Activated T-cell treated with anti-CD3 and anti-CD28 coated beads, Interleukin-2, amount 50 U/mL, for 72 hours (primary cell): ENCODE measurements around the gene UBE3B. TPM values are rescaled to one million over a fixed set of nuclear protein-coding genes. Genes with fewer than 3 reads are reported as not detected.

Source experiments
- ATAC-seq, 2 donors: fragments of 150-1000 bp; cut with Tn5 transposase; replicated peaks in 1 of 2; 2 replicates each; pipeline ENCODE4 v1.10.0; 2021; ENCODE audit warnings: moderate library complexity in 2 of 2, mild to moderate bottlenecking in 1 of 2
- DNase-seq, 2 donors: peaks; one replicate each; pipeline ENCODE4 v3.0.0; 2021 to 2022; ENCODE audit warnings: mixed read lengths in 1 of 2
- H3K27ac Mint-ChIP-seq: one replicate; pipeline ENCODE4 v1.8.0; 2022; ENCODE audit warnings: mild to moderate bottlenecking, moderate library complexity, mixed read lengths
- H3K27me3 Mint-ChIP-seq: one replicate; pipeline ENCODE4 v1.8.0; 2022; ENCODE audit warnings: low read depth, mixed read lengths
- H3K36me3 Mint-ChIP-seq, 2 donors: one replicate each; pipeline ENCODE4 v1.8.0; 2022; ENCODE audit warnings: mixed read lengths in 2 of 2, mild to moderate bottlenecking in 1 of 2; ENCODE audit not compliant: insufficient read depth in 2 of 2
- H3K4me1 Mint-ChIP-seq: one replicate; pipeline ENCODE4 v1.8.0; 2022; ENCODE audit warnings: low read depth, mixed read lengths
- H3K4me3 Mint-ChIP-seq, 2 donors: one replicate each; pipeline ENCODE4 v1.8.0; 2022; ENCODE audit warnings: mild to moderate bottlenecking in 2 of 2, mixed read lengths in 2 of 2, moderate library complexity in 2 of 2
- H3K9me3 Mint-ChIP-seq, 2 donors: one replicate each; pipeline ENCODE4 v1.8.0; 2022; ENCODE audit warnings: mixed read lengths in 2 of 2
- total RNA-seq, 2 donors: library from RNA; stranded (reverse); gene quantifications; one replicate each; pipeline ENCODE4 v1.2.3, GENCODE V29; 2022

The UBE3B gene
- total RNA-seq, 2 donors from 2014 or later, result 37.4 to 37.6 TPM

DNA sequence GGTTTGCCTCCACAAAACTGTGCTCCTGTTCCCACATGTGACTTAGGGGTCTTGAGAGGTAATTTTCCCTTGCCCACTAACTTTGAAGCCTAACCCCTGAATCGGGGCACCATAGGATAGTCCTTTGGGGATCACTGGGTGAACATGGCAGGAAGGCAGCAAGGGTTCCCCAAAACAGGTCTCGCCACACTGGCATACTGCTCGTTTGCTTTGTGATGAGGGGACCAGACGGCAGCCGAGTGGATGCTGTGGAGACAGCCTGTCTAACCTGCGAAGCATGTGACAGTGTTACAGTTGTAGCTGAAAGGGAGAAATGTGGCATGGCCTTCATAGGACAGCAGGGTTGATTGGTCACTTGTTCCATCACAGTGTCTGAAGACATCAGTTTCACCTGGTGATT, 42.4 kb downstream of the UBE3B start:
- H3K9me3 Mint-ChIP-seq, result no peaks in the 10 kb centered on the region
- H3K27ac Mint-ChIP-seq, result no peak overlapping the region
- H3K4me3 Mint-ChIP-seq, result no peak overlapping the region
- no peaks in the 10 kb centered on the region for H3K4me1 Mint-ChIP-seq
- H3K27me3 Mint-ChIP-seq, result no peaks in the 10 kb centered on the region
- DNase-seq, result no peak
- no peak for ATAC-seq
- H3K36me3 Mint-ChIP-seq, result peaks cover 1 to 6% of the 10 kb centered on the region in 2 donors

DNA sequence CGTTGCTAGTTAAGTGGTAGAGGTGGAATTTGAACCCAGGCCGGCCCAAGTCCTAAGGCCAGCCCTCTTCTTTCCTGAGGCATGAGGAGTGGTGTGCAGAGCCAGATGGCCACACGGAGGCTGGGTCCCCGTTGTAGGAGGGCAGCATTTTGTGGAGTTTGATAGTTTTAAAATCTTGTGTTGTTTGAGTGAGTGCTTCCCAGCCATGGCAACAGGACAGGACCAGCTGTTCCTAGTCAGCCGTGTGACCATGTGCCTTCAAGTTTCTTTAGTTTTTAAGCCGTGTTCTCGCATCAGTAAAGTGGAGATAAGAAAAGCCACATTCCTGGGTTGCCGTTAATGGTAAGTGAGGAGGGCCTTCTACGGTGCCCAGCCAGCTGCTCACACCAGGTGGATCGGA, 44.4 kb downstream of the UBE3B start:
- Mint-ChIP-seq H3K27ac (no peak overlapping the region), H3K9me3 (no peaks in the 10 kb centered on the region), H3K36me3 (peaks cover 1 to 3% of the 10 kb centered on the region in 2 donors), H3K27me3 (no peaks in the 10 kb centered on the region), H3K4me1 (no peaks in the 10 kb centered on the region), H3K4me3 (no peak overlapping the region)
- ATAC-seq (no peak), DNase-seq (no peak)

DNA sequence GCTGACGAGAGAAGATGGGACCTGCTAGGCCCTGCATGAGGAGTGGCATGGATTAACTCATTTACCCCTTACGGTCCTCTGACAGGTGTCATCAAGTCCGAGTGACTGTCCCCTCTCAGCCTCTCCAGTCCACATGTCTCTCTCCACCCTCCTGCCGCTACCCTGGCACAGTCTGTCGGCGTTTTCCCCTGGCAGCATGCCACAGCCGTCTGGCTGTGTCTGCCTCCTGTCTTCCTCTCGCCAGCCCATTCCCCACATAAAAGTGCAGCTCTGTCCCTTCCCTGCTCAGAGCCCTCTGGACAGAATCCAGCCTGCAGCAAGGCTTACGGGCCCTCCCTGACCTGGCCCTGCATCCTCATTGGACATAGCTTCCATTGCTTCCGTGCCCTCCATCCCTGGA, 45.6 kb downstream of the UBE3B start:
- Mint-ChIP-seq H3K36me3 (peaks cover 0 to 1% of the 10 kb centered on the region in 2 donors), H3K9me3 (no peaks in the 10 kb centered on the region), H3K27ac (no peak overlapping the region), H3K4me3 (no peak overlapping the region), H3K4me1 (no peaks in the 10 kb centered on the region), H3K27me3 (no peaks in the 10 kb centered on the region)
- DNase-seq (no peak), ATAC-seq (no peak)

GRCh38 chr12:109523504-109523903, 46.1 kb downstream of the UBE3B start:
- ATAC-seq (no peak), DNase-seq (no peak)
- H3K4me3 Mint-ChIP-seq, result no peak overlapping the region

GRCh38 chr12:109524466-109525278, 47.2 kb downstream of the UBE3B start:
- no peak overlapping the region for H3K27ac Mint-ChIP-seq
- no peak overlapping the region for H3K4me3 Mint-ChIP-seq
- no peaks in the 10 kb centered on the region for H3K27me3 Mint-ChIP-seq
- H3K4me1 Mint-ChIP-seq, result no peaks in the 10 kb centered on the region
- no peaks in the 10 kb centered on the region for H3K9me3 Mint-ChIP-seq
- peaks cover 0 to 1% of the 10 kb centered on the region in 2 donors for H3K36me3 Mint-ChIP-seq
- ATAC-seq, result no peak
- no peak for DNase-seq

More at GRCh38 chr12:109523504-109523903, 46.1 kb downstream of the UBE3B start:
- no peaks in the 10 kb centered on the region for H3K4me1 Mint-ChIP-seq
- no peak overlapping the region for H3K27ac Mint-ChIP-seq
- H3K9me3 Mint-ChIP-seq, result no peaks in the 10 kb centered on the region
- H3K36me3 Mint-ChIP-seq, result peaks cover 0 to 1% of the 10 kb centered on the region in 2 donors
- no peaks in the 10 kb centered on the region for H3K27me3 Mint-ChIP-seq

GRCh38 chr12:109525279-109525585, 47.8 kb downstream of the UBE3B start:
- H3K4me3 Mint-ChIP-seq, result no peak overlapping the region
- H3K36me3 Mint-ChIP-seq, result peaks cover 0 to 1% of the 10 kb centered on the region in 2 donors
- H3K4me1 Mint-ChIP-seq, result no peaks in the 10 kb centered on the region
- DNase-seq, result no peak
- no peak overlapping the region for H3K27ac Mint-ChIP-seq
- ATAC-seq, result no peak
- H3K27me3 Mint-ChIP-seq, result no peaks in the 10 kb centered on the region
- H3K9me3 Mint-ChIP-seq, result no peaks in the 10 kb centered on the region

DNA sequence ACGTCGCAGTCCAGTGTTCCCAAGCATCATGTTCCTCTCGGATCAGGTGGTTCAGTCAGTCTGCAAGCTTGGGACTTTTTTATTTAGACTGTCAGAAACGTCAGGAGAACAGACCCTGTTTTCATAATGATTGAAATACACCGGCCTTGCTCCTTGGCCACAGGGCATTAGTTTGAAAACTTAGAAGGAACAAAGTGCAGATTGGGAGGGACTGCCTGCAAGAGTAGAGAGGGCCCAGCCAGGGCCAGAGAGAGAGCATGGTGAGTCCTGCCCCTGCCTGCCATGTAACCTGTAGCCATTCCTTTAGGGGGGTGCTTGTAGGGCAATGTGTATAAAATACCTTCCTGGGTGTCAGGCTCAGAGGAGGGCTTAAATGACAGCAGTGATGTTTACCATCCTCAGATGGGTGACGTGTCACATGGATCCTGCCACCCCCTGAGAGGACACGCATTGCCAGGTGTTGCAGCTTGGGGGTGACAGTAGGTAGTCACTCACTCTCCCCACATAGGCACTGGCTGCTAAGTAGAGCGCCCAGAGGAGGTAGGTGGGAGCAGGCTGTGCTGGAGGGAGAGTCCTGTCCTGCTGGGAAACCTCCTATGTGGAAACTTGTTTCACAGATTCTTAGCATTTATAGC, 50.2 kb downstream of the UBE3B start:
- DNase-seq (no peak), ATAC-seq (no peak)
- no peaks in the 10 kb centered on the region for H3K9me3 Mint-ChIP-seq
- no peak overlapping the region for H3K4me3 Mint-ChIP-seq
- H3K36me3 Mint-ChIP-seq, result no peaks in the 10 kb centered on the region
- H3K4me1 Mint-ChIP-seq, result no peaks in the 10 kb centered on the region
- no peak overlapping the region for H3K27ac Mint-ChIP-seq
- no peaks in the 10 kb centered on the region for H3K27me3 Mint-ChIP-seq

DNA sequence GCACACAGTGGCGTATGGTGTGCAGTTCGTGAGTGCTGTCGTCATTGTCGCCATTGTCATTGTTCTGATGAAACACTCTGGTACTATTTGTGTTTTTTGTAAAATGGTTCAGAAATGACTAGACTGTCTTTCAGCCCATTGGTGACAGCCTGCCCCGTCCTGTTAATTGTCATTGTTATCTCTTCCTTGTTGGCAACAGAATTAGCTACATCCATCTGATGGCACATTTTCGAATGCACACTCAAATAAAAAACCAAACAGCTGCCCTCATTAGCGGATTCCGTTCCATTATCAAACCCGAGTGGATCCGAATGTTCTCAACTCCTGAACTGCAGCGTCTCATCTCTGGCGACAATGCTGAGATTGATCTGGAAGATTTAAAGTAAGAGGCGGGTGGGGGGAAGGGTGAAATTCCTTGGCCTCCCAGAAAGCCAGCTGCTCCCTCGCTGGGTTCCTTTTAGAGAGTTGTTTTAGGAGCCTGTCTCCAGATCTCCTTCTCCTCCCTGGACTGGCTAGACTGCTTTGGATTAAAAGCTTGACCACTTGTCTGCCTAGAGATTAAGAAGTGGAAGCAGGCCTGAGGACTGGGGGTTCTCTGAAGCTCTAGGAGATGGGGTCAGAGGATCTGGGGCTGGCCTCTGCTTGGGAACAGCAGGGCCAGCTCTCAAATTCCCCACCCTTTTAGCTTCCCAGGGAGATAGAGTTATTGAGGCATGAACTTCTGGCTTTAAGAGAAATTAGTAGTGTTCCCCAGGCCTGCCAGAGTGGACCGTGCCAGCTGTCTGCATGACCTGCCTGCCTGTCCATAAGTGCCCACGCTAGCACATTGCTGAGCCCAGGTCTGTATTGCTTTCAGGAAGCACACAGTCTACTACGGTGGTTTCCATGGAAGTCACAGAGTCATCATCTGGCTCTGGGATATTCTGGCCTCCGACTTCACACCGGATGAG, 52.5 kb downstream of the UBE3B start:
- H3K27me3 Mint-ChIP-seq, result no peaks in the 10 kb centered on the region
- no peak overlapping the region for H3K4me3 Mint-ChIP-seq
- H3K36me3 Mint-ChIP-seq, result no peaks in the 10 kb centered on the region
- DNase-seq (no peak), ATAC-seq (no peak)
- no peaks in the 10 kb centered on the region for H3K4me1 Mint-ChIP-seq
- H3K9me3 Mint-ChIP-seq, result no peaks in the 10 kb centered on the region
- no peak overlapping the region for H3K27ac Mint-ChIP-seq

DNA sequence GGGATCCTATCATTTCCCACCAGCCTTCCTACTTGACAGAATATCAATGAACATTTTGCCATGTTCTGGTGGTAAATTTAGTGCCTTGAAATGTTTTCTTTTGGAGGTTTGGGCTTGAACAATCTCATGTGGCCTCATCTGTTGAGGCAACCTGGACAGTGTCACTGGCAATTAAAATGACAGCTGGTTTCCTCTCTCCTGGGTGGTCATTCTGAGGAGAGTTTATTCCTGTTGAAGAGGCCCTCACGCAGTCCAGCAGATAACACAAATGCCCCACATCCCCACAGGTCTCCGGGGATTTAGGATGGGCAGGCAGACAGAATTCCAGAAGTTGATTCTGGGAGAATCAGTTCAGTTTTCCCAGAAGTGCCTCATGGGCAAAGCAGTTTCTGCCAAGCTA, 54.0 kb downstream of the UBE3B start:
- no peaks in the 10 kb centered on the region for H3K4me1 Mint-ChIP-seq
- no peaks in the 10 kb centered on the region for H3K36me3 Mint-ChIP-seq
- no peaks in the 10 kb centered on the region for H3K9me3 Mint-ChIP-seq
- no peaks in the 10 kb centered on the region for H3K27me3 Mint-ChIP-seq
- no peak overlapping the region for H3K4me3 Mint-ChIP-seq
- no peak for ATAC-seq
- no peak for DNase-seq
- no peak overlapping the region for H3K27ac Mint-ChIP-seq

DNA sequence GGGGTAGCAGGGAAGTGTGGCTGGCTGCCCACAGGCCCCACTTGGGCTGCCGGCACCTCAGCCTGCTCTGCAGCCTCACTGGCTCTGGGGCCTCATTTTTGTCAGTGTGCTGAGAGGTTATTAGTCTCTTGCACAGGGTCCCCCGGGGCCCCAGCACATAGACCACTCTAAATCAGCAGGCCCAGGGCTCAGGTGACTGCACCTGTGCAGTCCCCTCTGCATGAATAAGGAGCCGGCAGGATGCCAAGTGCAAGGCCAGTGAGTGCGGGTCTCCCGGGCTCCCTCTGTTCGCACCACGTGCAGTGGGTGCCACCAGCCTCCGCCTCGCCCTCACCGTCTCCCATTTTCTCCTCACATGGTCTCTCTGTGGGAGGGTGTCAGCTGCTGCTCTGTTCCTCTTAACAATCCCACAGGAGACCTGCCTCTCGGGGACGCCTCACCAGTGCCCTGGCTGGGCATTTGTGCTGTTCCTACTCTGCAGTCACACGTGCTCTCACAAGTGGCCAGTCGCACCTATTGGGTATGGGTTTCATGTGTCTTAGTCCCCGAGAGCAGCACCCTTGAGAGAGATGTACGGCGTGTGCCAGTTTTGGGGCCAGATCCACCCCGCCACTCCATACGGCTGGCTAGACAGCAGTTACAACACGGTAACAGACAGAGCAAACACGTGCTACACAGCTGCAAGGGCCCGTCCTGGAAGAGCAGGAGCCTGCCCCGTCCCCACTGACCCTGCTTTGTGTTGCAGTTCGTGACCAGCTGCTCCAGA, 55.5 kb downstream of the UBE3B start:
- H3K9me3 Mint-ChIP-seq, result no peaks in the 10 kb centered on the region
- no peaks in the 10 kb centered on the region for H3K36me3 Mint-ChIP-seq
- H3K27me3 Mint-ChIP-seq, result no peaks in the 10 kb centered on the region
- no peak overlapping the region for H3K4me3 Mint-ChIP-seq
- no peak for DNase-seq
- no peak overlapping the region for H3K27ac Mint-ChIP-seq
- no peaks in the 10 kb centered on the region for H3K4me1 Mint-ChIP-seq
- ATAC-seq, result no peak

- H3K4me3 Mint-ChIP-seq, result no peak overlapping the region
- DNase-seq, result no peak
- no peaks in the 10 kb centered on the region for H3K36me3 Mint-ChIP-seq
- no peaks in the 10 kb centered on the region for H3K27me3 Mint-ChIP-seq
- H3K9me3 Mint-ChIP-seq, result no peaks in the 10 kb centered on the region
- ATAC-seq, result no peak
- no peaks in the 10 kb centered on the region for H3K4me1 Mint-ChIP-seq
- no peak overlapping the region for H3K27ac Mint-ChIP-seq
Measured at GRCh38 chr12:109533487-109533740, 56.0 kb downstream of the UBE3B start.

DNA sequence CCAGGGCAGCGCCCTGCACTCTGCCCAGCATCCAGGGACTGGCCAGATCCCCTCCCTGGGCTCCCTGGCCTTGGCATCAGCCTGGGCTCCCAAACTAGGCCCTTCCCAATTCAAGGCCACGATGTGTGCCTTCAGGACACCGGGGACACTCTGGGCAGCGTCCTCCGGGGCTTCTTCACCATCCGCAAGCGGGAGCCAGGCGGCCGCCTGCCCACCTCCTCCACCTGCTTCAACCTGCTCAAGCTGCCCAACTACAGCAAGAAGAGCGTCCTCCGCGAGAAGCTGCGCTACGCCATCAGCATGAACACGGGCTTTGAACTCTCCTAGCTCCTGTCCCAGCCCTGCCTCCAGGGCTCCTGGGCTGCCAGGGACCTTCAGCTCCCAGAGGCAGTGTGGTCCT, 57.0 kb downstream of the UBE3B start:
- DNase-seq (no peak), ATAC-seq (no peak)
- no peak overlapping the region for H3K4me3 Mint-ChIP-seq
- H3K27me3 Mint-ChIP-seq, result no peaks in the 10 kb centered on the region
- no peaks in the 10 kb centered on the region for H3K4me1 Mint-ChIP-seq
- H3K27ac Mint-ChIP-seq, result no peak overlapping the region
- H3K36me3 Mint-ChIP-seq, result no peaks in the 10 kb centered on the region
- no peaks in the 10 kb centered on the region for H3K9me3 Mint-ChIP-seq
